Ovary (tissue), 3 donors: ENCODE data around the gene TDRD10.

Source experiments
- CTCF ChIP-seq, 3 donors: fragments of 450-650 bp in 2 of 3; fragments of 200-600 bp in 1 of 3; IDR thresholded peaks; one replicate each; pipeline versions ENCODE4 v1.5.1 to v1.8.0; 2016 to 2022; ENCODE audit warnings: antibody characterized with exemption in 3 of 3, mild to moderate bottlenecking in 1 of 3
- POLR2A ChIP-seq: fragments of 450-650 bp; IDR thresholded peaks from one replicate; pipeline ENCODE4 v1.6.1; 2017; ENCODE audit warnings: antibody characterized with exemption, mild to moderate bottlenecking, moderate library complexity
- donor health status: DM: no; HTN: no; CAD: no.

DNA sequence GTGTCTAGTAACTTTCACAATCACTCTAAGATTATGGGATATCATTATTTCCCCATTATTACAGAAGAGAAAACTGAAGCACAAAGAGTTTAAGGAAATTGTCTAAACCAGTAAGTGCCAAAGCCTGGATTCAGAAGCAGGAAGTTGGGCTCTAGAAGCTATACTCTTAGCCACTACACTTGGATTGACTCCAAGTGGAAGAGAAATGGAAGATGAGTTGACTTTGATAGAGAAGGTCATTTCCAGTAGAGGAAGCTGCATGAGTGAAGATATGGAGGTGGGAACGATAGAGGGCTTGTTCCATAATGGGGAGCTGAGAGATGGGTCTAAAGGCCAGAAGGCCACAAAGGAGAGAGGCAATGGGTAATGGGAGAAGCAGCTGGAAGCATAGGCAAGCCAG is 11.7 kb upstream of the TDRD10 start:
- TF ChIP-seq POLR2A, result no peak
- no peak for TF ChIP-seq CTCF (IDR thresholded peaks at IDR 0.05)
